CD4-positive, CD25-positive, alpha-beta regulatory T cell (primary cell): ENCODE results near the gene TSPAN18. TPM values are rescaled to one million over a fixed set of nuclear protein-coding genes. Genes with fewer than 3 reads are reported as not detected.

Experiments used
- ATAC-seq, 2 donors: fragments of 150-1000 bp; cut with Tn5 transposase; one replicate each; pipeline ENCODE4 v1.10.0; 2021; ENCODE audit warnings: low read depth in 2 of 2, moderate number of reproducible peaks in 2 of 2, moderate library complexity in 1 of 2
- DNase-seq, 3 donors: peaks; one replicate each; pipeline versions ENCODE4 v3.0.0 to v3.0.0-alpha.2; 2012 to 2022; ENCODE audit warnings: mixed read lengths in 1 of 3
- H3K27ac ChIP-seq: one replicate; pipeline ENCODE4 v1.7.0; 2013; ENCODE audit warnings: mild to moderate bottlenecking, low read length; ENCODE audit not compliant: insufficient read depth, poor library complexity, severe bottlenecking
- H3K27me3 ChIP-seq: one replicate; pipeline ENCODE4 v1.7.0; 2013; ENCODE audit warnings: low read length; ENCODE audit not compliant: control insufficient read depth, insufficient read depth
- H3K36me3 ChIP-seq: one replicate; pipeline ENCODE4 v1.7.0; 2013; ENCODE audit warnings: mild to moderate bottlenecking, low read length, moderate library complexity; ENCODE audit not compliant: control insufficient read depth, insufficient read depth
- H3K4me1 ChIP-seq: 2 replicates; pipeline ENCODE4 v1.7.0; 2013; ENCODE audit warnings: mild to moderate bottlenecking, low read length; ENCODE audit not compliant: insufficient read depth, control insufficient read depth, poor library complexity, severe bottlenecking
- H3K4me3 ChIP-seq: one replicate; pipeline ENCODE4 v1.7.0; 2013; ENCODE audit warnings: low read depth, mild to moderate bottlenecking, low read length, moderate library complexity
- H3K9me3 ChIP-seq, 2 experiments: 1 replicate in 1 of 2; 2 replicates in 1 of 2; pipeline ENCODE4 v1.7.0; 2013; ENCODE audit warnings: low read length in 2 of 2, mild to moderate bottlenecking in 1 of 2, moderate library complexity in 1 of 2; ENCODE audit not compliant: control insufficient read depth in 2 of 2
- H3K27ac Mint-ChIP-seq, 3 donors: one replicate each; pipeline ENCODE4 v1.8.0; 2020 to 2022; ENCODE audit warnings: mild to moderate bottlenecking in 3 of 3, mixed read lengths in 3 of 3, moderate library complexity in 2 of 3
- H3K27me3 Mint-ChIP-seq: one replicate; pipeline ENCODE4 v1.8.0; 2022; ENCODE audit warnings: mild to moderate bottlenecking, mixed read lengths
- H3K36me3 Mint-ChIP-seq: one replicate; pipeline ENCODE4 v1.8.0; 2020; ENCODE audit warnings: mixed read lengths
- H3K4me1 Mint-ChIP-seq, 4 donors: one replicate each; pipeline ENCODE4 v1.8.0; 2020 to 2022; ENCODE audit warnings: mixed read lengths in 4 of 4, mild to moderate bottlenecking in 1 of 4
- H3K4me3 Mint-ChIP-seq, 4 donors: one replicate each; pipeline ENCODE4 v1.8.0; 2020 to 2022; ENCODE audit warnings: mild to moderate bottlenecking in 4 of 4, mixed read lengths in 4 of 4, moderate library complexity in 3 of 4
- H3K9me3 Mint-ChIP-seq, 7 donors: one replicate each; pipeline ENCODE4 v1.8.0; 2020 to 2022; ENCODE audit warnings: mixed read lengths in 7 of 7, mild to moderate bottlenecking in 3 of 7, moderate library complexity in 2 of 7
- polyA plus RNA-seq, 4 donors: library from polyadenylated mRNA; unstranded; fragments of 300-500 nt; fragmentation: Illumina TruSeq; gene quantifications; one replicate each; pipeline ENCODE4 v1.2.3, GENCODE V29; 2021
- total RNA-seq: library from RNA; stranded (reverse); gene quantifications from one replicate; pipeline ENCODE4 v1.2.3, GENCODE V29; 2022

TSPAN18 gene
- total and polyA plus RNA-seq, 5 donors from 2014 or later: 3.2 to 36.9 (median 4.9) TPM

GRCh38 chr11:44899959-44900358, 173.2 kb downstream of the TSPAN18 start:
- H3K27ac Mint-ChIP-seq: peak overlapping the region in 1 of 3 donors; percentile 79
- no peaks in the 10 kb centered on the region for H3K4me1 ChIP-seq
- no peaks in the 10 kb centered on the region for H3K27me3 ChIP-seq
- peaks cover 0 to 2% (median 0%) of the 10 kb centered on the region in 7 donors for H3K9me3 Mint-ChIP-seq
- no peak overlapping the region for H3K4me3 ChIP-seq
- ATAC-seq (no peak), DNase-seq (peak in 2 of 3 donors; percentile 9 to 47)
- no peak overlapping the region for H3K4me3 Mint-ChIP-seq
- H3K27me3 Mint-ChIP-seq: peaks cover 5% of the 10 kb centered on the region
- peaks cover 34% of the 10 kb centered on the region for H3K36me3 Mint-ChIP-seq
- no peak overlapping the region for H3K27ac ChIP-seq
- H3K36me3 ChIP-seq: no peaks in the 10 kb centered on the region
- no peaks in the 10 kb centered on the region for H3K9me3 ChIP-seq
- peaks cover 0 to 2% (median 0%) of the 10 kb centered on the region in 4 donors for H3K4me1 Mint-ChIP-seq

DNA sequence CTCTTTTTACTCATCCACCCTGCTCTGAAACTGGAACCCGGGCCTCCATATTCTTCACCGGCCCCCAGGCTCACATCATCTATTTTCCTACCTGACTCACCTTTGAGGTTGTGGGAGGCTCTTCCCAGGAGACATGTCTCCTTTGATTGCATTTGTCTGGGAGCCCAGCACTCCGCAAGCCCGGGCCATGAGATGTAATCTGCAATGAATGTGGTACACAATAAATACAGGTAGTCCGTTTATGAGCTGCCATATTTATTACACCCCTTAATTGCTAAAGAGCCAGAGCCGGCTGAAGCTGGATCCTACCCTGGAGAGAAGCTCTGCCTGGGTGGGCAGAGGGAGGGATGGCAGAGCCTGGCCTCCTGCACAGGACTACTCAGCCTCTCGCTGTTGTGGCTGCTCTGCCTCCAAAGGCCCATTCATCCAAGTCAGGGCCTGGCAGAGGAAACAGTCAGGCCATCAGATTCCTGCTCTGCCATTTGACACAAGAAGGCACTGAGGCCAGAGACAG, 174.4 kb downstream of the TSPAN18 start:
- Histone ChIP-seq H3K9me3 (no peaks in the 10 kb centered on the region), H3K4me1 (no peaks in the 10 kb centered on the region), H3K27ac (no peak overlapping the region), H3K4me3 (no peak overlapping the region), H3K27me3 (no peaks in the 10 kb centered on the region), H3K36me3 (no peaks in the 10 kb centered on the region)
- DNase-seq: no peak
- Mint-ChIP-seq H3K4me1 (peaks cover 0 to 4% (median 0%) of the 10 kb centered on the region in 4 donors), H3K27ac (no peak overlapping the region), H3K27me3 (peaks cover 5% of the 10 kb centered on the region), H3K9me3 (peaks cover 0 to 2% (median 0%) of the 10 kb centered on the region in 7 donors), H3K4me3 (no peak overlapping the region), H3K36me3 (peaks cover 28% of the 10 kb centered on the region)
- ATAC-seq: no peak

DNA sequence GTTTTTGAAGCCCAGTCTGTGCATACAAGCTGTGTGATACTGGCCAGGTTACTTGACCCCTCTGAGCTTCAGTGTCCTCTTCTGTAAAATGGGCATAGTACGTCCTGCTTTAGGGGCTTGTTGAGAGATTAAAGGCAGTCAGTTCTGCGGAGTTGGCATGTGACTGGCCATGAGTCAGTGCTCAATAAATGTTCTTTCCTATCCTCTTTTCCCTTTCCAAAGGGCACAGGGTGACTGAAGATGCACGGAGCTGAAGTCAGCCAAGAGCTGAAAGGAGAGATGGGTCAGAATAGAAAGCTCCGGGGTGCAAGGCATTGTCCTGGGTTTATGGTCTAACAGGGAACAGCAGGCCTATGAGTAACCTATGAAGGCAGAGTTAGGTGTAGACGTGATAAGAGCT, 175.0 kb downstream of the TSPAN18 start:
- Histone ChIP-seq H3K4me1 (no peaks in the 10 kb centered on the region), H3K9me3 (no peaks in the 10 kb centered on the region), H3K36me3 (no peaks in the 10 kb centered on the region), H3K27me3 (no peaks in the 10 kb centered on the region), H3K4me3 (no peak overlapping the region), H3K27ac (no peak overlapping the region)
- Mint-ChIP-seq H3K36me3 (peaks cover 25% of the 10 kb centered on the region), H3K27me3 (no peaks in the 10 kb centered on the region), H3K27ac (peak overlapping the region in 1 of 3 donors; percentile 20), H3K9me3 (peaks cover 0 to 2% (median 0%) of the 10 kb centered on the region in 7 donors), H3K4me3 (no peak overlapping the region), H3K4me1 (peaks cover 0 to 4% (median 0%) of the 10 kb centered on the region in 4 donors)
- DNase-seq (no peak), ATAC-seq (no peak)

- H3K36me3 ChIP-seq: no peaks in the 10 kb centered on the region
- no peak overlapping the region for H3K4me3 ChIP-seq
- peak overlapping the region in 1 of 3 donors; percentile 23 for H3K27ac Mint-ChIP-seq
- no peak for DNase-seq
- H3K9me3 ChIP-seq: no peaks in the 10 kb centered on the region
- no peak overlapping the region for H3K4me3 Mint-ChIP-seq
- peaks cover 0 to 4% (median 0%) of the 10 kb centered on the region in 4 donors for H3K4me1 Mint-ChIP-seq
- H3K36me3 Mint-ChIP-seq: peaks cover 15% of the 10 kb centered on the region
- no peak for ATAC-seq
- H3K9me3 Mint-ChIP-seq: peaks cover 0 to 2% (median 0%) of the 10 kb centered on the region in 7 donors
- no peak overlapping the region for H3K27ac ChIP-seq
- no peaks in the 10 kb centered on the region for H3K4me1 ChIP-seq
- H3K27me3 ChIP-seq: no peaks in the 10 kb centered on the region
- no peaks in the 10 kb centered on the region for H3K27me3 Mint-ChIP-seq
These were observed 176.3 kb downstream of the TSPAN18 start for GRCh38 chr11:44903035-44903434.

GRCh38 chr11:44903518-44903917, 176.8 kb downstream of the TSPAN18 start:
- Mint-ChIP-seq H3K4me1 (peaks cover 0 to 4% (median 0%) of the 10 kb centered on the region in 4 donors), H3K27ac (no peak overlapping the region), H3K9me3 (no peaks in the 10 kb centered on the region), H3K36me3 (peaks cover 11% of the 10 kb centered on the region), H3K27me3 (no peaks in the 10 kb centered on the region), H3K4me3 (no peak overlapping the region)
- Histone ChIP-seq H3K4me1 (no peaks in the 10 kb centered on the region), H3K9me3 (no peaks in the 10 kb centered on the region), H3K27me3 (no peaks in the 10 kb centered on the region), H3K4me3 (no peak overlapping the region), H3K36me3 (no peaks in the 10 kb centered on the region), H3K27ac (no peak overlapping the region)
- DNase-seq (no peak), ATAC-seq (peak in 1 of 2 donors; percentile 25)

- Mint-ChIP-seq H3K9me3 (no peaks in the 10 kb centered on the region), H3K27me3 (no peaks in the 10 kb centered on the region), H3K4me3 (no peak overlapping the region), H3K27ac (no peak overlapping the region), H3K36me3 (peaks cover 3% of the 10 kb centered on the region), H3K4me1 (peaks cover 0 to 4% (median 0%) of the 10 kb centered on the region in 4 donors)
- H3K4me3 ChIP-seq: no peak overlapping the region
- DNase-seq (no peak), ATAC-seq (no peak)
- no peaks in the 10 kb centered on the region for H3K36me3 ChIP-seq
- H3K27ac ChIP-seq: no peak overlapping the region
- no peaks in the 10 kb centered on the region for H3K27me3 ChIP-seq
- H3K4me1 ChIP-seq: no peaks in the 10 kb centered on the region
- H3K9me3 ChIP-seq: no peaks in the 10 kb centered on the region
These were observed 177.7 kb downstream of the TSPAN18 start for GRCh38 chr11:44904261-44905020.

- no peak overlapping the region for H3K27ac ChIP-seq
- H3K36me3 Mint-ChIP-seq: peaks cover 3% of the 10 kb centered on the region
- no peaks in the 10 kb centered on the region for H3K27me3 Mint-ChIP-seq
- no peak overlapping the region for H3K4me3 ChIP-seq
- peaks cover 0 to 4% (median 0%) of the 10 kb centered on the region in 4 donors for H3K4me1 Mint-ChIP-seq
- no peaks in the 10 kb centered on the region for H3K36me3 ChIP-seq
- H3K4me1 ChIP-seq: no peaks in the 10 kb centered on the region
- no peak overlapping the region for H3K4me3 Mint-ChIP-seq
- no peaks in the 10 kb centered on the region for H3K27me3 ChIP-seq
- no peak for ATAC-seq
- no peak for DNase-seq
- H3K9me3 ChIP-seq: no peaks in the 10 kb centered on the region
- H3K9me3 Mint-ChIP-seq: no peaks in the 10 kb centered on the region
- no peak overlapping the region for H3K27ac Mint-ChIP-seq
These were observed 178.5 kb downstream of the TSPAN18 start for GRCh38 chr11:44905131-44905866.
